Neutrophil (primary cell): ENCODE data around the gene SOX8.

Experiments
- H3K27ac ChIP-seq: fragments of 200-600 bp; sonication (generic); 2 replicates; pipeline ENCODE4 v1.5.1; 2016; ENCODE audit warnings: mild to moderate bottlenecking, moderate library complexity
- H3K27me3 ChIP-seq: fragments of 200-600 bp; sonication (generic); 2 replicates; pipeline ENCODE4 v1.6.0; 2016; ENCODE audit warnings: mild to moderate bottlenecking
- H3K36me3 ChIP-seq: fragments of 200-600 bp; sonication (generic); 2 replicates; pipeline ENCODE4 v1.5.1; 2017
- H3K4me1 ChIP-seq, 2 experiments: fragments of 200-600 bp in 1 of 2; sonication (generic) in 1 of 2; 1 replicate in 1 of 2; 2 replicates in 1 of 2; pipeline versions ENCODE4 v1.5.1 to v1.6.1; 2013 to 2016; ENCODE audit warnings: low read depth in 1 of 2, low read length in 1 of 2, mild to moderate bottlenecking in 1 of 2, moderate library complexity in 1 of 2; ENCODE audit not compliant: control insufficient read depth in 1 of 2, insufficient read depth in 1 of 2
- H3K4me3 ChIP-seq, 2 experiments: fragments of 200-600 bp in 1 of 2; sonication (generic) in 1 of 2; 1 replicate in 1 of 2; 2 replicates in 1 of 2; pipeline ENCODE4 v1.5.1; 2013 to 2016; ENCODE audit warnings: low read depth in 1 of 2, low read length in 1 of 2, mild to moderate bottlenecking in 1 of 2, moderate library complexity in 1 of 2
- H3K9me3 ChIP-seq: fragments of 200-600 bp; sonication (generic); 2 replicates; pipeline ENCODE4 v1.5.1; 2016
- TF ChIP-seq, protein P1 (sequence below): fragments of 200-600 bp; sonication (generic); IDR thresholded peaks from 2 replicates; pipeline ENCODE4 v1.5.1; 2016; ENCODE audit warnings: antibody characterized with exemption

The SOX8 gene

DNA sequence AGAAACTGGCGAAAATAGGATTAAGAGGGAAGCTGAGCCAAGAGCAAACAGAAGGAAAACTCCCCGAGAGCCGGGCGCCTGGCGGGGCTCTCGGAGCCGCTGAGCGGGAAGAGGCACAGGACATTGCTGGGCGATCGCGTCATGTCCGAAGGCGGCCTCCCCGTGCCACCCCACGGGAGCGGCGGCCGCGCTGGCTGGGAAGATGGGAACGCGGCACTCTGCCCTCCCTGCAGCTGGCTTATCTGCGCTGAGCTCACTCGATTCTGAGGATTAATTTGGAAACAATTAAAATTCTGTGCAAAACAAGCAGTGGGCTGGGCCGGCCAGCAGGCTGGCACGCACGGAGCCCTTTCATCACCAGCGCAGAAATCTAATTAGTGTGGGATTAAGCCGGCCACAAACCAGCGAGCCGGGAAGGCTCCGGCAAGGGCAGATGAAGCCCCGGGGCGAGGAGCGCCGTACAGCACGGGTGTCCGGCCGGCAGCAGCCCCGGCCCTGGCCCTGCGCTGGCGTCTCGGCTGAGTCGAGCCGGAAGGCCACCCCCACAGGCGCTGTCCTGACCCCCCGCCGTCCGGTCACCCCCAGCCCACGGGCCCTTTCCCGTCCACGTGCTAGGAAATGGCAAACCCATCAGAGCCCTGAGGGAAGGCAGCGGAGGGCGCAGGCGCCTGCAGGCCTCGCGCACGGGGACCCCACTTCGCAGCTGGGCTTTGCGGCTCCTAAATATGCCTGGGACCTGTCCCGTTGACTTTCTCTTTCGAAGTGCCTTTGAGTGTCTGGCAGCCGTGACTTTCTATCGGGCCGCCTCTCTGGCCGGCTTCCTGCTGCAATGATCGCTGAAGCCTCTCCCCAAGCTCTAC, 37.9 kb downstream of the SOX8 start:
- Histone ChIP-seq H3K27me3 (no peaks in the 10 kb centered on the region), H3K36me3 (no peaks in the 10 kb centered on the region), H3K27ac (no peak overlapping the region), H3K4me3 (no peak overlapping the region), H3K4me1 (no peaks in the 10 kb centered on the region), H3K9me3 (no peaks in the 10 kb centered on the region)
- TF ChIP-seq, protein P1, sequence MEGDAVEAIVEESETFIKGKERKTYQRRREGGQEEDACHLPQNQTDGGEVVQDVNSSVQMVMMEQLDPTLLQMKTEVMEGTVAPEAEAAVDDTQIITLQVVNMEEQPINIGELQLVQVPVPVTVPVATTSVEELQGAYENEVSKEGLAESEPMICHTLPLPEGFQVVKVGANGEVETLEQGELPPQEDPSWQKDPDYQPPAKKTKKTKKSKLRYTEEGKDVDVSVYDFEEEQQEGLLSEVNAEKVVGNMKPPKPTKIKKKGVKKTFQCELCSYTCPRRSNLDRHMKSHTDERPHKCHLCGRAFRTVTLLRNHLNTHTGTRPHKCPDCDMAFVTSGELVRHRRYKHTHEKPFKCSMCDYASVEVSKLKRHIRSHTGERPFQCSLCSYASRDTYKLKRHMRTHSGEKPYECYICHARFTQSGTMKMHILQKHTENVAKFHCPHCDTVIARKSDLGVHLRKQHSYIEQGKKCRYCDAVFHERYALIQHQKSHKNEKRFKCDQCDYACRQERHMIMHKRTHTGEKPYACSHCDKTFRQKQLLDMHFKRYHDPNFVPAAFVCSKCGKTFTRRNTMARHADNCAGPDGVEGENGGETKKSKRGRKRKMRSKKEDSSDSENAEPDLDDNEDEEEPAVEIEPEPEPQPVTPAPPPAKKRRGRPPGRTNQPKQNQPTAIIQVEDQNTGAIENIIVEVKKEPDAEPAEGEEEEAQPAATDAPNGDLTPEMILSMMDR, result no peak

DNA sequence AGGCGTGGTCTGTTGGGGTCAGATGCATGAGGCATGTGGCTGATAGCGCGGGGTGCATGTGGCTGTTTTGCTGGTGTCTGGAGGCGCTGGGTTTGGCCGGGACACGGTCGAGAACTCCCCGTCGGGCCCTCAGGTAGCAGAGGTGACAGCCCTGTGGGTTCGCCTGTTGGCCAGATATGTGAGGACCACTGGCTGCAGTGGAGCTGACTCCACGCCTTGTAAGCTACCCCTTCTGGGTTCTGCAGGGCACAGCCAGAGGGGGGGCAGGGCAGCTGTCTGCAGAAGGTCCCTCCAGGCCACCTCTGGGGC, 38.5 kb downstream of the SOX8 start:
- Histone ChIP-seq H3K4me3 (no peak overlapping the region), H3K27me3 (no peaks in the 10 kb centered on the region), H3K27ac (no peak overlapping the region)

DNA sequence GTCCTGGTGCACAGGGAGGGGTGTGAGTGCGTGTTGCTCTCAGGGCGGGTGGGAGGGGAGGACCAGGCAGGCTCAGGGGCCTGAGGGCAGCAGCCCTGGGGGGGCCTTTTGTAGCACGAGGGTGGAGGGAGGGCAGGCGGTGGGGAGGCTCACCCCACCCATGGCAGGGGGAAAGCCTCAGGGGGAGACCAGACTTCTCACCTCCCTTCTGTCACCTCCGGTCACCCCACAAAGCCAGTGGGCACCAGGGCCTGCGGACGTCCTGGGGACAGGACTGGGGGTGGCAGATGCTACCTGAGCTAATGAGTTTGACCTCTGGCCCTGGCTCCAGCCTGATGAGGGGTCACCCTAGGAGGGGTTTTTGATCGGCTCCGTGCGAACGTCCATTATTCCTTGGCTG, 39.0 kb downstream of the SOX8 start:
- Histone ChIP-seq H3K27me3 (no peaks in the 10 kb centered on the region), H3K27ac (no peak overlapping the region), H3K9me3 (no peaks in the 10 kb centered on the region), H3K36me3 (no peaks in the 10 kb centered on the region), H3K4me1 (no peaks in the 10 kb centered on the region), H3K4me3 (no peak overlapping the region)
- TF ChIP-seq, protein P1, result no peak

More for the DNA sequence above, 38.5 kb downstream of the SOX8 start:
- H3K9me3 ChIP-seq, result no peaks in the 10 kb centered on the region
- H3K36me3 ChIP-seq, result no peaks in the 10 kb centered on the region
- H3K4me1 ChIP-seq, result no peaks in the 10 kb centered on the region
- TF ChIP-seq, protein P1, result no peak

DNA sequence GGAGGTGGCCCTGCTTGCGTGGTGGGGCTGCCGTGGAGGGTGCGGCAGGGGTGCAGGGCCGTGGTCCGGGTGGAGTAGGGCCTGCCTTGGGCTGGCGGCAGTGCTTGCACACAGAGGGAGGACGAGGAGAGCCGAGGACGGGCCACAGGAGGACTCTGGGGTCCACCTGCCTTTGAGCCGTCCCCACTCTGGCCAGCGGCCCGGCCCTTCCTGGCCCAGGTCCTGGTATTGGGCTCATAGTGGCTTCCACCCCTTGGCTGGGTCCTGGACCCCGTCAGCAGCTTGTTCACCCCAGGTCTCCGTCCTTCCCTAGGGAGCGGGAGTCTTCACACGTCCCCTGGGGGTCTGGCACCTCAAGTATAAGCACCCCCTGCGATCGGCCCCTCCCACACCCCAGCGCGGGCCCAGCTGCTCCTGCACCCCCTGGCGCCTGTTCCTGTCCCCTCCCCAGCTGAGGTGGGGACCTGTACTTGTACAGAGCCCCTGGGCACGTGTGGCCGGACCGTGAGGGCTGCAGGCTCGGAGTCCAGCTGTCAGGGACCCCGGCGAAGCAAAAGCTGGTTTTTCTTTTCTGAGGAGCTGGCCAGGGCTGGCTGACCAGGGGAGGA, 40.1 kb downstream of the SOX8 start:
- no peaks in the 10 kb centered on the region for H3K27me3 ChIP-seq
- TF ChIP-seq, protein P1, result no peak
- no peak overlapping the region for H3K27ac ChIP-seq
- no peaks in the 10 kb centered on the region for H3K4me1 ChIP-seq
- no peak overlapping the region for H3K4me3 ChIP-seq
- H3K36me3 ChIP-seq, result no peaks in the 10 kb centered on the region
- no peaks in the 10 kb centered on the region for H3K9me3 ChIP-seq

DNA sequence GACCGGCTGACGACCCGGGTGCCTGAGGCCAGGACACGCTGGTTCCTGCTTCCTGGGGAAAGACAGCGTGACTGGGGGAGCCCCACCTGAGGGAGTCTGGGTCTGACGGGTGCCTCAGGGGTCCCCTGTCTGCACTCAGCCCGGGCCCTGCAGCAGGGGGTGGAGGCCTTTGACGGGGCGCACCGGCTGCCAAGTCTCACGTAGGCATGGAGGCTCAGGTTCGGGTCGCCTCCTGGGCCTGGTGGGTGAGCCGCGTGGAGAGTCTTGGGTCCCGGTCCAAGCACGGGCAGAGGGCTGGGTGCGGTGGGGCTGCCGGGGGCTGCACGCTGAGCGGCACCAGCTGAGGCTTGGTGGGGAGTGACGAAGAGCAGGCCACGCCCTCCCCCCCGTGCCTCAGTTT, 40.9 kb downstream of the SOX8 start:
- TF ChIP-seq, protein P1, result no peak
- no peaks in the 10 kb centered on the region for H3K4me1 ChIP-seq
- H3K4me3 ChIP-seq, result no peak overlapping the region
- peaks cover 5% of the 10 kb centered on the region for H3K27me3 ChIP-seq
- H3K36me3 ChIP-seq, result no peaks in the 10 kb centered on the region
- H3K27ac ChIP-seq, result no peak overlapping the region
- H3K9me3 ChIP-seq, result no peaks in the 10 kb centered on the region
